ENCODE results near the gene QPRT. TPM values are rescaled to one million over a fixed set of nuclear protein-coding genes. Genes with fewer than 3 reads are reported as not detected.
A peak's percentile ranks its signal among the peaks of the same experiment; 100 is the strongest.

Gene QPRT
- total and polyA plus RNA-seq, 2 of the 8 experiments (the other 6 are each of a cell fraction or from before 2014, with no cell fraction given): 89.0 to 102 TPM

DNA sequence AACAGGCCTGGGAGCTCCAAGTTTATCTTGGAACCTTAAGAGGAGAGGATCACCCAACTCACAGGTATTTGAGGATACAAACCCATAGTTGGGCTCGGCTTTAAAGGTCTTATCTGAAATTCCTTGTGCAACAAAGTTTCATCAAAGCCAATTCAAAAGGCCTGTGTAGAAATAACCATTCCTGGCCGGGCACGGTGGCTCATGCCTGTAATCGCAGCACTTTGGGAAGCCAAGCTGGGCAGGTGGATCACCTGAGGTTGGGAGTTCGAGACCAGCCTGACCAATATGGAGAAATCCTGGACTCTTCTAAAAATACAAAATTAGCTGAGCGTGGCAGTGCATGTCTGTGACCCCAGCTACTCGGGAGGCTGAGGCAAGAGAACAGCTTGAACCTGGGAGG, 38.1 kb downstream of the QPRT start:
- no peak overlapping the region for H3K56ac ChIP-seq (replicated peaks; ENCODE audit: insufficient read length, low read depth, low read length)
- H3K23ac ChIP-seq (ENCODE audit: insufficient read length): no peak overlapping the region
- no peak overlapping the region for H4K8ac ChIP-seq (ENCODE audit: extremely low read depth, insufficient read depth, low read length)
- H4K20me1 ChIP-seq (replicated peaks in 1 of 2; ENCODE audit: control insufficient read depth in 1 of 2, insufficient read depth in 2 of 2, low read length in 2 of 2): peaks cover 3 to 5% of the 10 kb centered on the region in 2 experiments
- no peak overlapping the region for H4K91ac ChIP-seq (replicated peaks; ENCODE audit: insufficient read length, low read length)
- no peak overlapping the region for H4K5ac ChIP-seq (ENCODE audit: insufficient read length, low read depth, low read length)
- peaks cover 2 to 14% (median 5%) of the 10 kb centered on the region in 4 experiments; a peak in 5 of 7 replicates for H3K4me1 ChIP-seq (replicated peaks in 1 of 4; ENCODE audit: control insufficient read depth in 3 of 4, insufficient read depth in 4 of 4, low read length in 3 of 4)
- no peak overlapping the region for H3K4ac ChIP-seq (replicated peaks; ENCODE audit: insufficient read length, low read depth, low read length)
- 94% methylated on average over 7 of the region's 7 CpGs; no CpG with 5 or more reads in 1 of the 2 experiments for WGBS, 2 experiments (ENCODE audit: extremely low coverage in 1 of 2, insufficient coverage in 1 of 2, insufficient read length in 1 of 2, insufficient replicate concordance in 2 of 2, low coverage in 1 of 2, low lambda C conversion rate in 2 of 2, missing lambda C conversion rate in 1 of 2)
- H3K27me3 ChIP-seq (replicated peaks in 1 of 4; ENCODE audit: control insufficient read depth in 3 of 4, extremely low read depth in 1 of 4, insufficient read depth in 3 of 4, low read length in 3 of 4): no peaks in the 10 kb centered on the region
- no peaks in the 10 kb centered on the region for H3K23me2 ChIP-seq (ENCODE audit: low read depth, low read length)
- H2BK20ac ChIP-seq (ENCODE audit: low read length): no peak overlapping the region
- no peak for DNase-seq (ENCODE audit: low read depth in 1 of 2, low spot score in 2 of 2)
- ChIA-PET POLR2A (ENCODE audit: partially characterized antibody) (interaction anchor here (0.6 to 26.3 kb wide), 14 partner anchors 13 to 122 kb away, joined by 3 to 490 read pairs (median 4); partner anchors contain the start of genes KIF22 and QPRT), CTCF (ENCODE audit: partially characterized antibody) (interaction anchor here (0.6 to 12.2 kb wide), 7 partner anchors 10 to 72 kb away, joined by 3 to 138 read pairs (median 4); no protein-coding TSS in a partner anchor)
- no peak overlapping the region for H2AK5ac ChIP-seq (ENCODE audit: low read depth, low read length)
- H3K79me1 ChIP-seq (ENCODE audit: low read depth, low read length): peaks cover 3% of the 10 kb centered on the region
- no peak overlapping the region for H3K4me2 ChIP-seq (ENCODE audit: insufficient read depth in 1 of 2, low read depth in 2 of 2, low read length in 2 of 2)
- no peak overlapping the region for H2BK5ac ChIP-seq (ENCODE audit: low read depth, low read length)
- H3K9ac ChIP-seq (replicated peaks in 1 of 4; ENCODE audit: extremely low read depth in 1 of 4, low read depth in 3 of 4, low read length in 3 of 4): no peak overlapping the region
- no peak overlapping the region for H2AFZ ChIP-seq (ENCODE audit: low read length)
- no peak overlapping the region for H2BK15ac ChIP-seq (ENCODE audit: low read length)
- TF ChIP-seq RFX5 (IDR thresholded peaks at IDR 0.05; ENCODE audit: borderline replicate concordance, low read depth, low read length): no peak
- peak; percentile 75; the same call in 1 of the 2 replicates for TF ChIP-seq POLR2AphosphoS5 (IDR thresholded peaks at IDR 0.05; ENCODE audit: low read depth, low read length)
- TF ChIP-seq POLR2A (IDR thresholded peaks at IDR 0.05; ENCODE audit: control extremely low read depth in 1 of 2, low read depth in 2 of 2, low read length in 2 of 2): peak in 1 of 2 experiments; percentile 60; a peak in 1 of 3 replicates
- no peaks in the 10 kb centered on the region for H3K9me3 ChIP-seq (ENCODE audit: insufficient read depth in 2 of 2, low read depth in 1 of 2, low read length in 1 of 2)
- no peak overlapping the region for H3K4me3 ChIP-seq (ENCODE audit: extremely low read depth in 1 of 4, insufficient read depth in 2 of 4, low read depth in 3 of 4, low read length in 4 of 4)
- H3K79me2 ChIP-seq (ENCODE audit: control insufficient read depth in 1 of 2, insufficient read depth in 2 of 2, low read length in 2 of 2): peaks cover 5 to 81% of the 10 kb centered on the region in 2 experiments
- no peak overlapping the region for H2BK120ac ChIP-seq (replicated peaks; ENCODE audit: low read depth, low read length)
- no peak overlapping the region for H3K14ac ChIP-seq (ENCODE audit: insufficient read length)
- FAIRE-seq: no peak
- H3K18ac ChIP-seq (ENCODE audit: extremely low read depth, low read length): no peak overlapping the region
- no peak overlapping the region for H2BK12ac ChIP-seq (ENCODE audit: low read depth, low read length)
- H3K36me3 ChIP-seq (ENCODE audit: control insufficient read depth in 2 of 4, insufficient read depth in 4 of 4, low read length in 3 of 4): peaks cover 5 to 52% (median 23%) of the 10 kb centered on the region in 4 experiments
- H3K27ac ChIP-seq (ENCODE audit: low read depth, low read length): no peak overlapping the region
